ENCODE measurements around the gene MFNG.

The MFNG gene

GRCh38 chr22:37492428-37493344 is 6.5 kb upstream of the MFNG start:
- Histone ChIP-seq H3K9ac (ENCODE audit: low read length in 2 of 2) (no peak overlapping the region), H3K27me3 (ENCODE audit: control insufficient read depth in 1 of 2, insufficient read depth in 2 of 2, low read length in 2 of 2) (peaks cover 12 to 14% of the 10 kb centered on the region in 2 donors), H3K36me3 (ENCODE audit: control insufficient read depth in 2 of 2, insufficient read depth in 2 of 2, low read length in 2 of 2) (peaks cover 0 to 2% of the 10 kb centered on the region in 2 donors), H3K9me3 (ENCODE audit: control insufficient read depth in 2 of 2, low read length in 2 of 2) (no peaks in the 10 kb centered on the region), H3K4me1 (ENCODE audit: control insufficient read depth, insufficient read depth, low read length) (no peaks in the 10 kb centered on the region), H3K4me3 (ENCODE audit: low read length in 2 of 2) (no peak overlapping the region), H3K27ac (ENCODE audit: low read length) (no peak overlapping the region)

GRCh38 chr22:37491559-37492427 is 5.6 kb upstream of the MFNG start:
- Histone ChIP-seq H3K9ac (ENCODE audit: low read length in 2 of 2) (no peak overlapping the region), H3K27ac (ENCODE audit: low read length) (no peak overlapping the region), H3K36me3 (ENCODE audit: control insufficient read depth in 2 of 2, insufficient read depth in 2 of 2, low read length in 2 of 2) (peaks cover 0 to 2% of the 10 kb centered on the region in 2 donors), H3K9me3 (ENCODE audit: control insufficient read depth in 2 of 2, low read length in 2 of 2) (no peaks in the 10 kb centered on the region), H3K4me3 (ENCODE audit: low read length in 2 of 2) (no peak overlapping the region), H3K4me1 (ENCODE audit: control insufficient read depth, insufficient read depth, low read length) (no peaks in the 10 kb centered on the region), H3K27me3 (ENCODE audit: control insufficient read depth in 1 of 2, insufficient read depth in 2 of 2, low read length in 2 of 2) (peaks cover 9 to 16% of the 10 kb centered on the region in 2 donors)

GRCh38 chr22:37491106-37491505 is 4.9 kb upstream of the MFNG start:
- no peak overlapping the region for H3K4me3 ChIP-seq (ENCODE audit: low read length in 2 of 2)
- H3K27ac ChIP-seq (ENCODE audit: low read length): no peak overlapping the region
- H3K4me1 ChIP-seq (ENCODE audit: control insufficient read depth, insufficient read depth, low read length): peaks cover under 1% of the 10 kb centered on the region
- no peak overlapping the region for H3K9ac ChIP-seq (ENCODE audit: low read length in 2 of 2)
- peaks cover 0 to 2% of the 10 kb centered on the region in 2 donors for H3K36me3 ChIP-seq (ENCODE audit: control insufficient read depth in 2 of 2, insufficient read depth in 2 of 2, low read length in 2 of 2)
- peaks cover 13 to 16% of the 10 kb centered on the region in 2 donors for H3K27me3 ChIP-seq (ENCODE audit: control insufficient read depth in 1 of 2, insufficient read depth in 2 of 2, low read length in 2 of 2)
- no peaks in the 10 kb centered on the region for H3K9me3 ChIP-seq (ENCODE audit: control insufficient read depth in 2 of 2, low read length in 2 of 2)

GRCh38 chr22:37489983-37490382 is 3.8 kb upstream of the MFNG start:
- Histone ChIP-seq H3K4me3 (ENCODE audit: low read length in 2 of 2) (no peak overlapping the region), H3K9ac (ENCODE audit: low read length in 2 of 2) (no peak overlapping the region), H3K4me1 (ENCODE audit: control insufficient read depth, insufficient read depth, low read length) (peaks cover 4% of the 10 kb centered on the region), H3K27ac (ENCODE audit: low read length) (no peak overlapping the region), H3K9me3 (ENCODE audit: control insufficient read depth in 2 of 2, low read length in 2 of 2) (no peaks in the 10 kb centered on the region), H3K27me3 (ENCODE audit: control insufficient read depth in 1 of 2, insufficient read depth in 2 of 2, low read length in 2 of 2) (peaks cover 16 to 24% of the 10 kb centered on the region in 2 donors), H3K36me3 (ENCODE audit: control insufficient read depth in 2 of 2, insufficient read depth in 2 of 2, low read length in 2 of 2) (no peaks in the 10 kb centered on the region)

GRCh38 chr22:37488337-37489135 is 2.4 kb upstream of the MFNG start:
- Histone ChIP-seq H3K9ac (ENCODE audit: low read length in 2 of 2) (no peak overlapping the region), H3K36me3 (ENCODE audit: control insufficient read depth in 2 of 2, insufficient read depth in 2 of 2, low read length in 2 of 2) (no peaks in the 10 kb centered on the region), H3K9me3 (ENCODE audit: control insufficient read depth in 2 of 2, low read length in 2 of 2) (no peaks in the 10 kb centered on the region), H3K27me3 (ENCODE audit: control insufficient read depth in 1 of 2, insufficient read depth in 2 of 2, low read length in 2 of 2) (peaks cover 23 to 27% of the 10 kb centered on the region in 2 donors), H3K4me3 (ENCODE audit: low read length in 2 of 2) (no peak overlapping the region), H3K4me1 (ENCODE audit: control insufficient read depth, insufficient read depth, low read length) (peaks cover 4% of the 10 kb centered on the region), H3K27ac (ENCODE audit: low read length) (no peak overlapping the region)

GRCh38 chr22:37487571-37487970 is 1.4 kb upstream of the MFNG start:
- peaks cover 4% of the 10 kb centered on the region for H3K4me1 ChIP-seq (ENCODE audit: control insufficient read depth, insufficient read depth, low read length)
- H3K27ac ChIP-seq (ENCODE audit: low read length): no peak overlapping the region

GRCh38 chr22:37487129-37487528 is 945 bp upstream of the MFNG start:
- H3K27ac ChIP-seq (ENCODE audit: low read length): no peak overlapping the region
- H3K4me1 ChIP-seq (ENCODE audit: control insufficient read depth, insufficient read depth, low read length): peaks cover 4% of the 10 kb centered on the region
- no peak overlapping the region for H3K9ac ChIP-seq (ENCODE audit: low read length in 2 of 2)
- no peak overlapping the region for H3K4me3 ChIP-seq (ENCODE audit: low read length in 2 of 2)
- peaks cover 19 to 25% of the 10 kb centered on the region in 2 donors for H3K27me3 ChIP-seq (ENCODE audit: control insufficient read depth in 1 of 2, insufficient read depth in 2 of 2, low read length in 2 of 2)
- H3K9me3 ChIP-seq (ENCODE audit: control insufficient read depth in 2 of 2, low read length in 2 of 2): no peaks in the 10 kb centered on the region
- no peaks in the 10 kb centered on the region for H3K36me3 ChIP-seq (ENCODE audit: control insufficient read depth in 2 of 2, insufficient read depth in 2 of 2, low read length in 2 of 2)

More at GRCh38 chr22:37487571-37487970, 1.4 kb upstream of the MFNG start:
- no peak overlapping the region for H3K9ac ChIP-seq (ENCODE audit: low read length in 2 of 2)
- no peaks in the 10 kb centered on the region for H3K9me3 ChIP-seq (ENCODE audit: control insufficient read depth in 2 of 2, low read length in 2 of 2)
- no peak overlapping the region for H3K4me3 ChIP-seq (ENCODE audit: low read length in 2 of 2)
- peaks cover 19 to 25% of the 10 kb centered on the region in 2 donors for H3K27me3 ChIP-seq (ENCODE audit: control insufficient read depth in 1 of 2, insufficient read depth in 2 of 2, low read length in 2 of 2)
- no peaks in the 10 kb centered on the region for H3K36me3 ChIP-seq (ENCODE audit: control insufficient read depth in 2 of 2, insufficient read depth in 2 of 2, low read length in 2 of 2)

GRCh38 chr22:37485395-37486223 is 575 bp downstream of the MFNG start:
- Histone ChIP-seq H3K27me3 (ENCODE audit: control insufficient read depth in 1 of 2, insufficient read depth in 2 of 2, low read length in 2 of 2) (peaks cover 19 to 28% of the 10 kb centered on the region in 2 donors), H3K27ac (ENCODE audit: low read length) (no peak overlapping the region), H3K9me3 (ENCODE audit: control insufficient read depth in 2 of 2, low read length in 2 of 2) (no peaks in the 10 kb centered on the region), H3K4me3 (ENCODE audit: low read length in 2 of 2) (peak overlapping the region in 1 of 2 donors; percentile 55), H3K4me1 (ENCODE audit: control insufficient read depth, insufficient read depth, low read length) (peaks cover 4% of the 10 kb centered on the region), H3K9ac (ENCODE audit: low read length in 2 of 2) (peak overlapping the region in 1 of 2 donors; percentile 15), H3K36me3 (ENCODE audit: control insufficient read depth in 2 of 2, insufficient read depth in 2 of 2, low read length in 2 of 2) (no peaks in the 10 kb centered on the region)

- Histone ChIP-seq H3K4me1 (ENCODE audit: control insufficient read depth, insufficient read depth, low read length) (peaks cover 4% of the 10 kb centered on the region), H3K27me3 (ENCODE audit: control insufficient read depth in 1 of 2, insufficient read depth in 2 of 2, low read length in 2 of 2) (peaks cover 24 to 25% of the 10 kb centered on the region in 2 donors), H3K36me3 (ENCODE audit: control insufficient read depth in 2 of 2, insufficient read depth in 2 of 2, low read length in 2 of 2) (no peaks in the 10 kb centered on the region), H3K9ac (ENCODE audit: low read length in 2 of 2) (no peak overlapping the region), H3K9me3 (ENCODE audit: control insufficient read depth in 2 of 2, low read length in 2 of 2) (no peaks in the 10 kb centered on the region), H3K4me3 (ENCODE audit: low read length in 2 of 2) (peak overlapping the region in 1 of 2 donors; percentile 55), H3K27ac (ENCODE audit: low read length) (no peak overlapping the region)
Observed at GRCh38 chr22:37484480-37485394, 1.4 kb downstream of the MFNG start.
